Measurements from ENCODE around the gene CLN3. TPM values are rescaled to one million over a fixed set of nuclear protein-coding genes. Genes with fewer than 3 reads are reported as not detected.

Gene CLN3
- total and polyA plus RNA-seq, 2 experiments from 2014 or later: 18.1 to 31.4 TPM

GRCh38 chr16:28505489-28506137 is 13.7 kb upstream of the CLN3 start (continued):
- no peak for TF ChIP-seq ZNF462 (CRISPR knock-in tag; IDR thresholded peaks at IDR 0.05)

- no peaks in the 10 kb centered on the region for H4K20me1 ChIP-seq (replicated peaks; ENCODE audit: insufficient read depth)
- no peaks in the 10 kb centered on the region for H3K27me3 ChIP-seq (ENCODE audit: insufficient read depth)
- TF ChIP-seq NANOG (IDR thresholded peaks at IDR 0.05; ENCODE audit: borderline replicate concordance) (no peak), EZH2 (IDR thresholded peaks at IDR 0.05; ENCODE audit: low read depth, unreplicated experiment) (no peak), JUNB (IDR thresholded peaks at IDR 0.05; ENCODE audit: unreplicated experiment) (no peak), ZNF462 (CRISPR knock-in tag; IDR thresholded peaks at IDR 0.05) (no peak), CREB1 (CRISPR knock-in tag; IDR thresholded peaks at IDR 0.05; ENCODE audit: low read depth) (no peak), POLR2AphosphoS5 (IDR thresholded peaks at IDR 0.05; ENCODE audit: low read depth) (no peak), STAT1 (IDR thresholded peaks at IDR 0.05; ENCODE audit: unreplicated experiment) (no peak), EZH2phosphoT487 (IDR thresholded peaks at IDR 0.05; ENCODE audit: unreplicated experiment) (no peak), ZNF114 (CRISPR knock-in tag; IDR thresholded peaks at IDR 0.05) (no peak)
Observed at GRCh38 chr16:28504707-28505404, 13.0 kb upstream of the CLN3 start.

More at GRCh38 chr16:28504707-28505404, 13.0 kb upstream of the CLN3 start:
- Histone ChIP-seq H3K4me3 (no peak overlapping the region), H3K27ac (ENCODE audit: low read depth) (no peak overlapping the region), H3K4me1 (ENCODE audit: insufficient read depth) (no peaks in the 10 kb centered on the region), H3K36me3 (ENCODE audit: insufficient read depth) (no peaks in the 10 kb centered on the region), H2AFZ (no peak overlapping the region), H3K79me2 (replicated peaks; ENCODE audit: insufficient read depth) (no peaks in the 10 kb centered on the region), H3K9me2 (ENCODE audit: insufficient read depth) (peaks cover 6% of the 10 kb centered on the region; the same call in 1 of the 2 replicates), H3K4me2 (no peak overlapping the region), H3F3A (replicated peaks; ENCODE audit: low read depth) (no peaks in the 10 kb centered on the region)
- H3K27ac Mint-ChIP-seq: no peak overlapping the region
- ATAC-seq (no peak), DNase-seq (ENCODE audit: low spot score) (no peak)
- H3K4me1 Mint-ChIP-seq: no peaks in the 10 kb centered on the region
- no peaks in the 10 kb centered on the region for H3K9me3 Mint-ChIP-seq
- peaks cover 23% of the 10 kb centered on the region for H3K27me3 Mint-ChIP-seq (ENCODE audit: insufficient read depth, low read depth, poor library complexity)
- no peak overlapping the region for H3K4me3 Mint-ChIP-seq
- no peaks in the 10 kb centered on the region for H3K36me3 Mint-ChIP-seq (ENCODE audit: low read depth)

Data from GM23338 (cell line).